ENCODE data around the gene FFAR4. TPM values are rescaled to one million over a fixed set of nuclear protein-coding genes. Genes with fewer than 3 reads are reported as not detected.

Gene FFAR4
- total RNA-seq, 2 experiments from 2014 or later = not detected

DNA sequence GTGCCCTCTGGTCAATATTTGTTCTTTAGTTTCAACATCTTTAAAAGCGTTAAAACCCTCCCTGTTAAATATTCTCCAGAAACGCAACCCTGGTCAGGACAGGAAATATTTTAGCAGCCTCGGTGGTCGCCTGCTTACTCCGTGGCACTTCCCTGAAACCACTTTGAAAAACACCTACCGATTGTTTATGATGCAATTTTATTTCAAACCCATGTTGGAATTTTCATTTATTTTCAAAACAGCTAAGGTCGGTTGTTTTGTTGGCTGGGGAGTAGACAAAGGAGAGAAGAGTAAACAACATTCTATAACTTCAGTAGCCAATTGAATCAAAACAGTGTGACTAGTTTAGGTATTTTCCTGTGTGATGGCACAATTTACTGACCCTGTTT, 35.3 kb downstream of the FFAR4 start:
- Mint-ChIP-seq H3K4me1 (ENCODE audit: low read depth) (no peaks in the 10 kb centered on the region), H3K9me3 (no peaks in the 10 kb centered on the region), H3K36me3 (ENCODE audit: low read depth) (no peaks in the 10 kb centered on the region), H3K4me3 (no peak overlapping the region), H3K27ac (no peak overlapping the region), H3K27me3 (peaks cover 26% of the 10 kb centered on the region)
- ChIA-PET CTCF (no interaction called here), POLR2A (no interaction called here)
- no peak for DNase-seq
- TF ChIP-seq CTCF (IDR thresholded peaks at IDR 0.05) = no peak
- intact Hi-C loops (cut with micrococcal nuclease) = no loop called here
- ATAC-seq = no peak

DNA sequence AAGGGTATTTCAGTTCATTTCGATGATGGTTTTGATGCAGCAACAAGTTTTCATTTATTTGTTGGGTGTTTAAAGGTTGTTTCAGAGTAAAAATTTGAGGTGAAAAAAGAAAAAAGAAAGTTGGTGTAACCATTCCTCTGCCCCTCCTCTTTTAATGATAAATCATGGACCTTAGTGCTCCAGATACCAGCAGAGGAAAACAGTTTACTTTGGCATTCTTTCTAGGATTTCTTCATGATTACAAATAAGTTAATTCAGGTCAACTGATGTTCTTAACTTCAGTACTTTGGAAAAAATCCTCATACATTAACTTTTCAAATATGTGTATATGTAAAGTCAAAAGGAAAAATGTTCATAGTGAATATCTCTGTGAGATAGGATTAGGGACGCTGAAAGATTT, 36.6 kb downstream of the FFAR4 start:
- CTCF ChIA-PET = no interaction called here
- Mint-ChIP-seq H3K36me3 (ENCODE audit: low read depth) (no peaks in the 10 kb centered on the region), H3K27me3 (peaks cover 26% of the 10 kb centered on the region), H3K9me3 (peaks cover 4% of the 10 kb centered on the region), H3K27ac (no peak overlapping the region), H3K4me3 (no peak overlapping the region), H3K4me1 (ENCODE audit: low read depth) (no peaks in the 10 kb centered on the region)
- TF ChIP-seq CTCF (IDR thresholded peaks at IDR 0.05) = no peak
- DNase-seq = no peak
- POLR2A ChIA-PET = no interaction called here
- no peak for ATAC-seq
- intact Hi-C loops (cut with micrococcal nuclease) = no loop called here

DNA sequence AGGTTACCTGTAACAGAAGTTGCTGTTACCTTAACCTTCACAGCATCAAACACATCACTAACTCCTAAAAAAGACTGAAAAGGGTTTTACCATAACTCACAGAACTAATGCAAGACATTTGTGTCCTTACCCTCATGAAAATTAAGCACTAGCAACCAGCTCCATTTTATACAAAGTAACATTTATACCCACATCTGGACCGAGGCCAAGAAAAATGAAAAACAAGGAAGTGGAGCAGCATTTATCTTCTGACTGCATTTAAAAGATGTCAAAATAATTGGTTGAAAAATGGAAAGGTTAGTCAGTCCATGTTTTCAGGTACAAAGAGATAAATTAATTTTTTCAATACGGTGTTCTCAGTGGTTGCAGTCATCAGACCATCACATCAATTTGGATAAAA, 37.7 kb downstream of the FFAR4 start:
- intact Hi-C loops (cut with micrococcal nuclease) = no loop called here

DNA sequence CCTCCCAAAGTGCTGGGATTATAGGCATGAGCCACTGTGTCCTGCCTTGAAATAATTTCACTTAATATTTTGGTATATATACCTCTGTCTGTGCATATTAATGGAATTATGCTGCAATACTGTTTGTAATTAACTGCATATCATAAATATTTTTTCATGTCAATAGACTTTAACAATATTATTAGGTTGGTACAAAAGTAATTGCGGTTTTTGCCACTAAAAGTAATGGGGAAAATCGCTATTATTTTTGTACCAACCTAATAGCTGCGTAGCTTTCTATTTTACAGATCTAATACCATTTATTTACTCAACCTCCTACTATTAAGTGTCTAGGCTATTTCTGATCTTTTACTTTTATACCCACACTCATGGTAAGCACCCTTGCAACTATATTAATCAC, 42.0 kb downstream of the FFAR4 start:
- POLR2A ChIA-PET = no interaction called here
- Mint-ChIP-seq H3K9me3 (peaks cover 4% of the 10 kb centered on the region), H3K4me3 (no peak overlapping the region), H3K27ac (no peak overlapping the region), H3K36me3 (ENCODE audit: low read depth) (no peaks in the 10 kb centered on the region), H3K4me1 (ENCODE audit: low read depth) (no peaks in the 10 kb centered on the region), H3K27me3 (peaks cover 9% of the 10 kb centered on the region)
- no peak for DNase-seq
- intact Hi-C loops (cut with micrococcal nuclease) = no loop called here
- no peak for TF ChIP-seq CTCF (IDR thresholded peaks at IDR 0.05)
- CTCF ChIA-PET = no interaction called here
- ATAC-seq = no peak

More for the DNA sequence above, 37.7 kb downstream of the FFAR4 start:
- H3K36me3 Mint-ChIP-seq (ENCODE audit: low read depth) = no peaks in the 10 kb centered on the region
- H3K27ac Mint-ChIP-seq = no peak overlapping the region
- H3K9me3 Mint-ChIP-seq = peaks cover 4% of the 10 kb centered on the region
- no peaks in the 10 kb centered on the region for H3K4me1 Mint-ChIP-seq (ENCODE audit: low read depth)
- peaks cover 29% of the 10 kb centered on the region for H3K27me3 Mint-ChIP-seq
- ATAC-seq = no peak
- no peak overlapping the region for H3K4me3 Mint-ChIP-seq
- no peak for DNase-seq
- POLR2A ChIA-PET = interaction anchor here (0.6 kb wide), 1 partner anchor 300 kb away, joined by 4 read pairs; no protein-coding TSS in a partner anchor
- no peak for TF ChIP-seq CTCF (IDR thresholded peaks at IDR 0.05)
- CTCF ChIA-PET = no interaction called here

DNA sequence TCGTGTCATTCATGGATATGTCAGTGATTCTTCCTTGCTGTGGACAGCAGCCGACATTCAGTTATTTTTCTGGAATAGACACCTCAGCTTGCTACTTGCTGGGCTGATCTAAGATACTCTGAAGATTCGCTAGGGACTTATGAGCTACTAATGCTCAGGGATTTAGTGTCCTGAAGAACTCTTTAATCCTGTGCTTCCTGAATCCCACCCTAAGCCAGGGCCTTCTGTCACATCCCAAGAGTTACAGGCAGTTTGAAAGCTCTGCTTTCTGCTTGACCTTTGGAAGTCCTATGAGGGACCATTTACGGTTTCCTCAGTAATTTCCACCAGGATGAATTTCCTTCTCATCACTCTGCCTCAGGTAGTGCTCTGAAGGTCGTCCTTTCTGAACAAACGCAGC, 45.8 kb downstream of the FFAR4 start, which contains the start of gene PDE6C:
PDE6C (plus strand) TSS at position 227 of the 400 bp plus-strand sequence. CDS start 189 bp downstream, outside the sequence.
- ChIA-PET POLR2A (no interaction called here), CTCF (no interaction called here)
- intact Hi-C loops (cut with micrococcal nuclease) = no loop called here
- ATAC-seq (no peak), DNase-seq (no peak)
- Mint-ChIP-seq H3K4me3 (no peak within 1 kb of the TSS), H3K9me3 (peaks cover 2% of the 10 kb centered on the region), H3K4me1 (ENCODE audit: low read depth) (no peaks in the 10 kb centered on the region), H3K36me3 (ENCODE audit: low read depth) (no peaks in the 10 kb centered on the region), H3K27me3 (peaks cover 6% of the 10 kb centered on the region), H3K27ac (no peak within 1 kb of the TSS)
- no peak for TF ChIP-seq CTCF (IDR thresholded peaks at IDR 0.05)

Data from activated CD8-positive, alpha-beta T cell treated with anti-CD3 and anti-CD28 coated beads for 36 hours (primary cell).